Activated CD8-positive, alpha-beta memory T cell treated with anti-CD3 and anti-CD28 coated beads, Interleukin-2, amount 50 U/mL, for 4 hours (primary cell): ENCODE measurements around the gene NDE1.

Source experiments
- DNase-seq: peaks from one replicate; pipeline ENCODE4 v3.0.0-alpha.2; 2020

NDE1 gene

DNA sequence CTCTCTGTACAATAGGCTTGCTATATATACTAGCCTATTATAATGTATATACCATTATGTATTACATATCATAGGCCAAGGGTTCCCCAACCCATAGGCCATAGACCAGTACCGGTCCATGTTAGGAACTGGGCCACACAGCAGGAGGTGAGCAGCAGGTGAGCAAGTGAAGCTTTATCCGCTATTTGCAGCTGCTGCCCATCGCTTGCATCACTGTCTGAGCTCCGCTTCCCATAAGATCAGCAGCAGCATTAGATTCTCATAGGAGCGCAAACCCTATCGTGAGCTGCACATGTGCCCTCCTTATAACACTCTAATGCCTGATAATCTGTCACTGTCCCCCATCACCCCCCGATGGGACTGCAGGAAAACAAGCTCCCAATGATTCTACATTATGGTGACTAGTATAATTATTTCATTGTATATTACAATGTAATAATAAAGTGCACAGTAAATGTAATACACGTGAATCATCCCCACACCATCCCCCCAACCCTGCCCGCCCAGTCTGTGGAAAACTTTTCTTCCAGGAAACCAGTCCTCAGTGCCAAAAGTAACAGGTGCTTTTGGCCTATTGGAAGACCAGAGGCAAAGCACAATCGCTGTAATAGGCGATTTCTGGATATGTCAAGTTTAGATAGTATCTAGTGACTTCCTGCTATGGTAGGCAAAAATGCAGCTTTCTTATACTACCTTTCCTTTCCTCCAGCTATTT lies 122.7 kb downstream of the NDE1 start:
- no peak for DNase-seq

DNA sequence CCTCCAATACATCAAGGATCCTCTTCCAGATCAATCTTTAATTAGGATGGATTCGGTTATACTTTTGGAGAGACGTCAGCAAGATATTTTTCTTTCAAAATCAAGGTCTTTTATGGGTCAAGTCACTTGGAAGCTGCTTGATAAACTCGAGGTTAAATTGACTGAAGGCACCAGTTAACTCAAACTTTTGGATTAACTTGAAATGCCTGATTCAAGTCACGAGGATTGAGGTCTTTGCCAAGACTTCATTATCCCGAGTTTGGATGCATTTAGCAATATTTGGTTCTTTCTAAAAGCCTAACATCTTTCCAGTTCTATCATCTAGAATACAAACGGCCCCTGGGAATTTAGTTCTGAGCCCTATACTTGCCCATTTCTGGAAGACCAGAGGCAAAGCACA lies 123.9 kb downstream of the NDE1 start:
- no peak for DNase-seq

DNA sequence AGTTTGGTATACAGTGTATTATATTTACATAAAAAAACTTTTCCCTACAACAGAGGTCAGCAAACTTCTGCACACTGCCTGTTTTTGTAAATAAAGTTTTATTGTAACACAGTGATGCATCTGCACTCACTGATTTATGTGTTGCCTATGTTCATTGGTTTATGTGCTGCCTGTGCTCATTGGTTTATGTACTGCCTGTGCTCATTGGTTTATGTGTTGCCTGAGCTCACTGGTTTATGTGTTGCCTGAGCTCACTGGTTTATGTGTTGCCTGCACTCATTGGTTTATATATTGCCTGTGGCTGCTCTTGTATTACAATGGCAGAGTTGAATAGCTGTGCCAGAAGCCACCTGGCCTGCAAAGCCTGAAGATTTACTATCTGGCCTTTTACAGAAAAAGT lies 125.2 kb downstream of the NDE1 start:
- DNase-seq = no peak

DNA sequence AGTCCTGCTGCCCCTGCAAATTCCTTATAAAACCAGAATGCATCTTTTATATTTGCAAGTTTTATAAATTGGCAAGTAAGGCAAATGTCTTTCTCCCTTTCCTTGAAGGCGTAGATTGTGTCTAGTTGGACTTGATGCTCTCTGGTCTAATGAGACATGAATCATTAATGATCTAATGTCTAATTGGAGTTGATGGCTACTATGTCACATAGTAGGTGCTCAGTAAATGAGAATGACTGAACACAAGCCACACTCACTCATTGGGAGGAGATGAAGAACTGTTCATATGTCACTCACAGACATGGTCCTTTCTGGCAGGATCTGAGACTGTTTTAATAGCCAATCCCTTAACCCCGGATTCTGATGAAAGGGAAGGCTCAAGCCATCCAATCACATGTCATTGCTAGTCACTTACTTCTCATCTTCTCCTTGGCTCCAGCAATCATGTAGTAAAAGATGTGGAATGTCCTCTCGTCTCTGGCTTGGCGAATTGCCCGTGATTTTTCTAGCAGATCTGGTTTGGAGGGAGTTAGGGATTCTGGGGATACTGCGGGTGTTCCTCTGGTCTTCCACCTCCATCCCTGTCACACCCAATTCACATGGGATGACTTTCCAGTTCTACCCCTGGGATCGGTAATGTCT lies 125.7 kb downstream of the NDE1 start:
- DNase-seq = no peak
